HUES48 (cell line): Measurements from ENCODE around the gene DHX58.

Source experiments
- H3K27ac ChIP-seq: one replicate; pipeline ENCODE4 v1.7.0; 2013; ENCODE audit warnings: low read depth, low read length, inconsistent platforms
- H3K27me3 ChIP-seq: 2 replicates; pipeline ENCODE4 v1.6.1; 2013; ENCODE audit warnings: mild to moderate bottlenecking, low read length; ENCODE audit not compliant: control insufficient read depth, insufficient read depth
- H3K36me3 ChIP-seq: 2 replicates; pipeline ENCODE4 v1.6.1; 2013; ENCODE audit warnings: low read length; ENCODE audit not compliant: control insufficient read depth, insufficient read depth
- H3K4me1 ChIP-seq: 2 replicates; pipeline ENCODE4 v1.6.1; 2013; ENCODE audit warnings: mild to moderate bottlenecking, low read length; ENCODE audit not compliant: control insufficient read depth, insufficient read depth
- H3K4me3 ChIP-seq: 2 replicates; pipeline ENCODE4 v1.5.1; 2013; ENCODE audit warnings: mild to moderate bottlenecking, low read depth, low read length
- H3K9ac ChIP-seq: 2 replicates; pipeline ENCODE4 v1.6.1; 2013; ENCODE audit warnings: mild to moderate bottlenecking, low read depth, low read length, moderate library complexity
- H3K9me3 ChIP-seq: 2 replicates; pipeline ENCODE4 v1.6.1; 2013; ENCODE audit warnings: low read length; ENCODE audit not compliant: control insufficient read depth, insufficient read depth

DHX58 gene

DNA sequence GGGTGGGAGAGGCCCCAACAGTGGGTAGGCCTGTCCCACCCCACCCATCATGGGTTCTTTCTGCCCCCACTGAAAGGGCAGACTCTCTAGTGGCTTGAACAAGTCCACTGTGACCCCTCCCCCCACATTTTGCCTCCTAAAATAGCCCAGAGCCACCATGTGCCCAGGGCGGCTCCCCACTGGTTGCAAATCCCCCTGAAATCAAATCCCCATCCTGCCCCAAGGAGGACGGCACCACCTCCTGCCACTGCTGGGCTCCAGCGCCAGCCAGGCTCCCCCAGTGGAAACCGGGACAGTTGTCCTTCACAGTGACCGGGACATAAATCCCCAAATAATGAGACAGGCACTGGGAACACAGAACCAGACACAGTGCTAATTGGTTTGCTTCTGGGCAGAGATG lies 34.8 kb downstream of the DHX58 start:
- Histone ChIP-seq H3K27me3 (peaks cover 8% of the 10 kb centered on the region), H3K27ac (no peak overlapping the region), H3K9ac (no peak overlapping the region), H3K4me1 (no peaks in the 10 kb centered on the region), H3K9me3 (no peaks in the 10 kb centered on the region), H3K4me3 (no peak overlapping the region), H3K36me3 (no peaks in the 10 kb centered on the region)

GRCh38 chr17:42076797-42077559 lies 35.5 kb downstream of the DHX58 start:
- no peaks in the 10 kb centered on the region for H3K4me1 ChIP-seq
- H3K9me3 ChIP-seq: no peaks in the 10 kb centered on the region
- no peak overlapping the region for H3K27ac ChIP-seq
- peaks cover 14% of the 10 kb centered on the region for H3K27me3 ChIP-seq
- H3K9ac ChIP-seq: no peak overlapping the region
- no peak overlapping the region for H3K4me3 ChIP-seq
- no peaks in the 10 kb centered on the region for H3K36me3 ChIP-seq

- H3K36me3 ChIP-seq: no peaks in the 10 kb centered on the region
- no peaks in the 10 kb centered on the region for H3K4me1 ChIP-seq
- H3K9ac ChIP-seq: no peak overlapping the region
- H3K4me3 ChIP-seq: no peak overlapping the region
- peaks cover 24% of the 10 kb centered on the region for H3K27me3 ChIP-seq
- H3K27ac ChIP-seq: no peak overlapping the region
- no peaks in the 10 kb centered on the region for H3K9me3 ChIP-seq
These were observed 36.7 kb downstream of the DHX58 start for GRCh38 chr17:42075789-42076188.

DNA sequence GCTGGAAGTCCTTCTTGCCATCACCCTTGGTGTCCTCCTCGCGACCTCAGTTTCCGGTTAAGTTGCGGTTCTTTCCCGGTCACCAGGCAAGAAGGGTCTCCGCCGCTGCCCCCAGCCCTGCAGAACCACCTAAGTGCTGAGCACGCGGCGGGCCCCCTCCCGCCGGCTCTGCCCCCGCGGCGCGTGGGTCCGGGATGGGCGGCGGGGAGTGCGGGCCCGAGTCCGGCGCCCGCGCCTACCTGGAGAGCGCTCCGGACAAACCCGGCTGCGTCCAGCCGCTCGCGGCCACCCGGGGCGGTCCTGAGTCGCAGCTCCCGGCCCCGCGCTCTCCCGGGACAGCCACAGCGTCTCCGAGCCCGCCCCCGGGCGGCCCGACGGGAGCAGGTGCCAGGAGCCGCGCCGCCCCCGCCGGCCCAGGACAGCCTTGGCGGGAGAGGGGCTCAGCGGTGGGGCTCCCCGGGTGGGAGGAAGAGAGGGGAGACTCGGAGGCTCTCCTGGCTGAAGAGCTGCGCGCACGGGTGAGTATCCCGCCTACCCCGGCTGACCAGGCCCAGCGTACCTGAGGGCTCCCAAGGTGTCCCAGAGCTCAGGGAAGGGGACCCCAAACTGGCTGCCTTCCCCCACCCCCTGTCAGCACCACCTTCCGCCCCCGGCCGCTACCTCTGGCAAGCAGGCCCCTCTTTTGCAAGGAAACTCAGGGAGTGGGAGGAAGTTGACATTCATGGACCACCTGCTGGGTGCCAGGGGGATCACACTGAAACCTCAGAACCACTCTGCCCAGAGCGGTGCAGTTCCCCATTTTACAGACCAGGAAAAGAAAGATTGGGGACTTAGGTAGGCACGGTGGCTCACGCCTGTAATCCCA lies 40.0 kb downstream of the DHX58 start:
- H3K36me3 ChIP-seq: no peaks in the 10 kb centered on the region
- no peaks in the 10 kb centered on the region for H3K9me3 ChIP-seq
- no peaks in the 10 kb centered on the region for H3K4me1 ChIP-seq
- no peak overlapping the region; the same call in 1 of the 2 replicates for H3K9ac ChIP-seq
- no peak overlapping the region for H3K27ac ChIP-seq
- peaks cover 24% of the 10 kb centered on the region for H3K27me3 ChIP-seq
- peak overlapping the region; percentile 68 for H3K4me3 ChIP-seq

GRCh38 chr17:42071810-42072209 lies 40.7 kb downstream of the DHX58 start:
- no peaks in the 10 kb centered on the region for H3K9me3 ChIP-seq
- no peaks in the 10 kb centered on the region for H3K4me1 ChIP-seq
- H3K27ac ChIP-seq: no peak overlapping the region
- peaks cover 24% of the 10 kb centered on the region for H3K27me3 ChIP-seq
- H3K4me3 ChIP-seq: peak overlapping the region; percentile 68
- H3K36me3 ChIP-seq: no peaks in the 10 kb centered on the region
- no peak overlapping the region for H3K9ac ChIP-seq

DNA sequence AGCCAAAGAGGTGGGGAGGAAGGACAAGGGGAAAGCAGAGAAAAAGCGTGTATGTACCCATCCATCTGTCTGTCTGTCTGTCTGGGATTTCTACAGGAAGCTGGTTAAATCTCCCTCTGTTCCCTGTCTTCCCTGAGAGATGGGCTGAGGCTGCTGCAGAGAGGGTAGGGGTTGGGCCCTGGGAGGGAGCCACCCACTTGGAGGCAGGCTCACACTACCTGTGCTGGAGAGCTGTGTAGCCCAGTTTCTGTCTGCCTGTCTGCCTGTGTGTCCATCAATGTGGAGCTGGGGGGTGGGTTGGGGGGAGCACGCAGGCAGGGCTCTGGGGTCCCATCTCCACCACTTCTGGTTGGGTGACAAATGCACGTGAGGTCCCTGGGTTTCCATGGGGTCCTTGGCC lies 43.5 kb downstream of the DHX58 start:
- H3K27me3 ChIP-seq: peaks cover 24% of the 10 kb centered on the region
- H3K27ac ChIP-seq: no peak overlapping the region
- no peak overlapping the region for H3K4me3 ChIP-seq
- no peaks in the 10 kb centered on the region for H3K9me3 ChIP-seq
- H3K36me3 ChIP-seq: no peaks in the 10 kb centered on the region
- no peak overlapping the region for H3K9ac ChIP-seq
- H3K4me1 ChIP-seq: no peaks in the 10 kb centered on the region

DNA sequence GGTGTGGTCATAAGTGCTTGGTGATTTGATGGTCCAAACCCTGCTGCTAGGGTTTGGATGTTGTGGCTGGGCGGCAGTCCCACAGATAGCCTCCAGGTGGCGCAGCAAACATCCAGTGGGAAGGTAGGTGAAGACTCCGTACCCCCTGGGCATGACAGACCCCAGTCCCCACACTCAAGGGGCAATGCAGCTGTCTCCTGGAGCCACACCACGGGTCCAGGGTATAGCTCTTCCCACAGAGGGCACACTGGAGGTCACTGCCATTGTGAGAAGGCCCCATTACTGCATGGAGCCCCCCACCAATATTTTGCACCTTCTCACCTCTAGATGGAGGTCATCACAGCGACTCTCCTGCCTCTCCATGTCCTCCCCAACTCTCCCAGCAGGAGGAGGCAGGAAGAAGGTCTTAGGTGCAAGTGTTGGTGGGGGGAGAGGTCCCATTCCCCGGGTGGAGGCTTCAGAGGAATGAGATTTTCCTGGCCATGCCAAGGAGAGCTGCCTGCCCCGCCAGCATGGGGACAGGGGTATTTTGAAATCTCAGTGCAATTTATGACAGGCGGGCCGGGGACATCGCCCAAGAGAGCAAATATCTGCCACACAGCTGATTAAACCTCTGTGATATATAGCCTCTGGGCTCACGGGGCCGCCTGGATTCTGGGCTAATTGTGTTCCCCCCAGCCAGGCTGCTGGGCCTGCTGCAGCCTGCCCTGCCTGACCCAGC lies 45.0 kb downstream of the DHX58 start:
- H3K4me1 ChIP-seq: peaks cover 4% of the 10 kb centered on the region; the same call in 1 of the 2 replicates
- peaks cover 14% of the 10 kb centered on the region for H3K27me3 ChIP-seq
- H3K9ac ChIP-seq: no peak overlapping the region
- no peaks in the 10 kb centered on the region for H3K9me3 ChIP-seq
- H3K4me3 ChIP-seq: no peak overlapping the region
- no peak overlapping the region for H3K27ac ChIP-seq
- no peaks in the 10 kb centered on the region for H3K36me3 ChIP-seq

GRCh38 chr17:42065201-42065600 lies 47.3 kb downstream of the DHX58 start:
- no peak overlapping the region for H3K9ac ChIP-seq
- no peaks in the 10 kb centered on the region for H3K9me3 ChIP-seq
- H3K27me3 ChIP-seq: no peaks in the 10 kb centered on the region
- H3K4me3 ChIP-seq: no peak overlapping the region
- no peaks in the 10 kb centered on the region for H3K36me3 ChIP-seq
- H3K27ac ChIP-seq: no peak overlapping the region
- peaks cover 11% of the 10 kb centered on the region; the same call in 1 of the 2 replicates for H3K4me1 ChIP-seq

GRCh38 chr17:42062681-42063080 lies 49.8 kb downstream of the DHX58 start:
- Histone ChIP-seq H3K9ac (no peak overlapping the region), H3K9me3 (no peaks in the 10 kb centered on the region), H3K27ac (no peak overlapping the region), H3K27me3 (no peaks in the 10 kb centered on the region), H3K4me3 (no peak overlapping the region), H3K4me1 (peaks cover 11% of the 10 kb centered on the region; the same call in 1 of the 2 replicates), H3K36me3 (no peaks in the 10 kb centered on the region)

DNA sequence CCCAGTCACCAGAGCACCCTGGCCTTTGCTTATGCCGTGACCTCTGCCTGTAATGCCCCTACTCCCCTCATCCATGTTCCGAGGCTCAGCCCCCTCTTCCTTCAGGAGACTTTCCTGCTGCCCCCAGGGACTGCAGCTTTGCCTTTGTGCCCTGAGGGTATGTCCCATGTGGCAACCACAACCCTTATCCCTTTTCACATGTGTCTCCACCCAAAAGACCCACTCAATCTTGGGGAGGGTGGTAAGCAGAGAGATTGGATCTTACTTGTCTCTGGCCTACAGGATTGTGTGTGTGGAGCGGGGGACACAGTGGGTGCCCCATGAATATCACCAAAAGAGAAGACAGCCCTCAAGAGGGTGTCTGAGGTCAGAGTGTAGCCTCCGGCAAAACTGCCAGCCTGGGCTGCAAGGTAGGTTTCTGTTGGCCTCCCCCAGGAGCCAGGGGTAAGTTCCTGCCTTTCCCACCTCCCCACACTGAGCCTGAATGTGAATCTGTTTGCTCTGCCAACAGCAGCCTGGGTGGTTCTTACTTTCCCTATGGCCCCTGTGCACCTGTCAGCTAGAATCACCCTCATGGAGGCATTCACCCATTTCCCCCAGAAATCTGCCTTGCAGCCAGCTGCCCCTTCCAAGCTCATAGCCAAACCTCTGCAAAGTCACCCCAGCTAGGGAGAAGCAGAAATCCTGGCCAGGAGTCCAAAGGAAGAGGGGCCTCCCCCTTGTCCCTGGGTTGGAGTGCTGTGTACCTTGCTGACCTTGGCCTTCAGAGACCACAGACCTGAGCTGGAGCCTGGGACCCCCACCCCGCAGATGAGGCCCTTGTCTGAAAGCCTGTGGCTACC lies 50.6 kb downstream of the DHX58 start:
- H3K27me3 ChIP-seq: no peaks in the 10 kb centered on the region
- H3K9ac ChIP-seq: no peak overlapping the region
- H3K4me3 ChIP-seq: no peak overlapping the region
- no peak overlapping the region for H3K27ac ChIP-seq
- H3K9me3 ChIP-seq: no peaks in the 10 kb centered on the region
- peaks cover 11% of the 10 kb centered on the region; the same call in 1 of the 2 replicates for H3K4me1 ChIP-seq
- no peaks in the 10 kb centered on the region for H3K36me3 ChIP-seq
